Right lobe of liver (tissue), 6 donors: ENCODE data around the gene CAP1. TPM values are rescaled to one million over a fixed set of nuclear protein-coding genes. Genes with fewer than 3 reads are reported as not detected.

Experiments used
- ATAC-seq, 4 donors: fragments of 200-7000 bp; cut with Tn5 transposase; one replicate each; pipeline ENCODE4 v1.9.1; 2020; ENCODE audit warnings: mild to moderate bottlenecking in 4 of 4, moderate library complexity in 4 of 4
- DNase-seq, 3 donors: peaks; one replicate each; pipeline ENCODE4 v3.0.0-alpha.2; 2020
- H3K27ac ChIP-seq, 3 donors: fragments of 200-600 bp; one replicate each; pipeline ENCODE4 v1.8.0; 2022
- H3K27me3 ChIP-seq, 2 donors: fragments of 200-600 bp; one replicate each; pipeline ENCODE4 v1.8.0; 2022
- H3K36me3 ChIP-seq, 4 donors: fragments of 200-600 bp; sonication (generic) in 1 of 4; one replicate each; pipeline versions ENCODE4 v1.5.1 to v1.8.0; 2017 to 2022; ENCODE audit warnings: control low read depth in 1 of 4
- H3K4me1 ChIP-seq, 4 donors: fragments of 200-600 bp; sonication (generic) in 1 of 4; one replicate each; pipeline versions ENCODE4 v1.5.1 to v1.8.0; 2017 to 2022; ENCODE audit warnings: control low read depth in 1 of 4
- H3K4me3 ChIP-seq, 3 donors: fragments of 200-600 bp; one replicate each; pipeline ENCODE4 v1.8.0; 2022
- H3K9me3 ChIP-seq, 4 donors: fragments of 200-600 bp; sonication (generic) in 1 of 4; one replicate each; pipeline versions ENCODE4 v1.5.1 to v1.8.0; 2017 to 2022; ENCODE audit warnings: control low read depth in 1 of 4
- POLR2A ChIP-seq: fragments of 450-650 bp; IDR thresholded peaks from one replicate; pipeline ENCODE4 v1.6.1; 2017; ENCODE audit warnings: antibody characterized with exemption, mild to moderate bottlenecking
- WGBS: methylation state at CpG from one replicate; pipeline ENCODE4 v1.1.6; 2018; ENCODE audit warnings: low coverage, low lambda C conversion rate; ENCODE audit not compliant: insufficient coverage; ENCODE audit errors: missing lambda C conversion rate; 5-methylcytosine and 5-hydroxymethylcytosine counted together
- intact Hi-C, 2 donors: fragments of 100-400 bp; cut with DNase I; formaldehyde crosslinking; loops; one replicate each; pipeline versions ENCODE4 v1.11.2 to v1.14.1; 2022
- total RNA-seq, 6 experiments: library from RNA; depleted of rRNA in 2 of 6; stranded (reverse); fragments of >200 nt in 2 of 6; fragmentation: NEBNext Ultra II Directional in 3 of 6; extraction: Animal tissue kit (Norgen Biotek cat#: 25700) in 3 of 6; gene quantifications; one replicate each; pipeline versions ENCODE4 v1.1.0 to v1.2.4, GENCODE V29; 2016 to 2023
- TF ChIP-seq, protein P1 (sequence below), 4 donors: fragments of 200-600 bp in 3 of 4; fragments of 450-650 bp in 1 of 4; IDR thresholded peaks; one replicate each; pipeline versions ENCODE4 v1.5.1 to v1.8.0; 2016 to 2022; ENCODE audit warnings: antibody characterized with exemption in 4 of 4, mild to moderate bottlenecking in 2 of 4
- donor health status: DM: no; HTN: yes; CAD: no.
- donor health status: DM: no; HTN: no; CAD: no.
- donor health status: DM: no; HTN: no; CAD: no.
- donor health status: DM: no; HTN: yes; CAD: no.
- donor health status: DM: no; HTN: yes; CAD: no.

Gene CAP1
- total RNA-seq, 6 experiments from 2014 or later, result 93.1 to 152 (median 128) TPM

- DNase-seq, result peak; percentile 81 to 87 (median 83)
- H3K9me3 ChIP-seq, result no peaks in the 10 kb centered on the region
- no peaks in the 10 kb centered on the region for H3K27me3 ChIP-seq
- no peaks in the 10 kb centered on the region for H3K4me1 ChIP-seq
- intact Hi-C loops, result no loop called here
- H3K36me3 ChIP-seq, result no peaks in the 10 kb centered on the region
- TF ChIP-seq, protein P1, sequence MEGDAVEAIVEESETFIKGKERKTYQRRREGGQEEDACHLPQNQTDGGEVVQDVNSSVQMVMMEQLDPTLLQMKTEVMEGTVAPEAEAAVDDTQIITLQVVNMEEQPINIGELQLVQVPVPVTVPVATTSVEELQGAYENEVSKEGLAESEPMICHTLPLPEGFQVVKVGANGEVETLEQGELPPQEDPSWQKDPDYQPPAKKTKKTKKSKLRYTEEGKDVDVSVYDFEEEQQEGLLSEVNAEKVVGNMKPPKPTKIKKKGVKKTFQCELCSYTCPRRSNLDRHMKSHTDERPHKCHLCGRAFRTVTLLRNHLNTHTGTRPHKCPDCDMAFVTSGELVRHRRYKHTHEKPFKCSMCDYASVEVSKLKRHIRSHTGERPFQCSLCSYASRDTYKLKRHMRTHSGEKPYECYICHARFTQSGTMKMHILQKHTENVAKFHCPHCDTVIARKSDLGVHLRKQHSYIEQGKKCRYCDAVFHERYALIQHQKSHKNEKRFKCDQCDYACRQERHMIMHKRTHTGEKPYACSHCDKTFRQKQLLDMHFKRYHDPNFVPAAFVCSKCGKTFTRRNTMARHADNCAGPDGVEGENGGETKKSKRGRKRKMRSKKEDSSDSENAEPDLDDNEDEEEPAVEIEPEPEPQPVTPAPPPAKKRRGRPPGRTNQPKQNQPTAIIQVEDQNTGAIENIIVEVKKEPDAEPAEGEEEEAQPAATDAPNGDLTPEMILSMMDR (IDR thresholded peaks at IDR 0.05), result peak in 1 of 4 donors; percentile 18
- peak; percentile 46 for TF ChIP-seq POLR2A
- no peak within 1 kb of the TSS for H3K27ac ChIP-seq
- peak within 1 kb of the TSS; percentile 54 to 70 (median 59) for H3K4me3 ChIP-seq
- 1% methylated on average over 16 of the region's 51 CpGs for WGBS
- ATAC-seq, result peak; percentile 94 to 98 (median 96)
Measured at GRCh38 chr1:40096977-40097782, 56.7 kb downstream of the CAP1 start, which contains the start of gene PPT1. PPT1 (minus strand) TSS chr1:40097252; CDS start chr1:40097238, 14 bp downstream.

DNA sequence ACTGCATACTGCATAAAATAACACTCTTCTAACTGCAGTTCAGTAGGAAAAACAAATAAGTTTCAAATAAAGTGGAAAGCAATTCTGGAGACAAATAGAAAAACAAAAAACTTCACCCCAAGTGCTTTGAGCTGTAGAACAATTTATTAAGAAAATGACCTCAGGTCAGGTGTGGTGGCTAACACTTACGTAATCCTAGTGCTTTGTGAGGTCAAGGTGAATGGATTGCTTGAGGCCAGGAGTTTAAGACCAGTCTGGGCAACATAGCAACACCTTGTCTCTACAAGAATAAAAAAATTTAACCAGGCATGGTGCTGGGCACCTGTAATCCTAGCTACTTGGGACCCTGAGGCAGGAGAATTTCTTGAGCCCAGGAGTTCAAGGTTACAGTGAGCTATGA, 61.5 kb downstream of the CAP1 start:
- WGBS, result 25% methylated on average over 1 of the region's 1 CpG
- TF ChIP-seq, protein P1 (IDR thresholded peaks at IDR 0.05), result no peak
- TF ChIP-seq POLR2A, result no peak
- ATAC-seq, result no peak
- H3K36me3 ChIP-seq, result no peaks in the 10 kb centered on the region
- no peak for DNase-seq
- H3K4me1 ChIP-seq, result no peaks in the 10 kb centered on the region
- no peaks in the 10 kb centered on the region for H3K27me3 ChIP-seq
- H3K4me3 ChIP-seq, result no peak overlapping the region
- H3K27ac ChIP-seq, result no peak overlapping the region
- intact Hi-C loops, result no loop called here
- H3K9me3 ChIP-seq, result no peaks in the 10 kb centered on the region

DNA sequence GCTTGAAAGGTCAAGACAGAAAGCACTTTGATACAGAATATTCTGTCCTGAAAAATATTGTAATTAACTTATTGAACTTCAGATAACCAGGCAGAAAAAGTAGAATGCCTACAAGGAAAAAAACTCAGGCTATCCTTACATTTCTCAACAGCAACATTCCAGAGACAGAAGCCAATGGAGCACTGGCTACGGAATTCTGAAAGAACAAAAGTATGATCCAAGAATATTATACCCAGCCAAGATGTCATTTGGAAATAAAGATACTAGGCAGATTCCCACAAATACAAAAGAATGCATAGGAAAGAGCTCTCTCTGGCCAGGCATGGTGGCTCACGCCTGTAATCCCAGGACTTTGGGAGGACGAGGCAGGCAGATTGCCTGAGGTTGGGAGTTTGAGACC, 62.4 kb downstream of the CAP1 start:
- DNase-seq (no peak), ATAC-seq (no peak)
- intact Hi-C loops, result no loop called here
- Histone ChIP-seq H3K27ac (no peak overlapping the region), H3K27me3 (no peaks in the 10 kb centered on the region), H3K4me1 (no peaks in the 10 kb centered on the region), H3K4me3 (no peak overlapping the region), H3K36me3 (no peaks in the 10 kb centered on the region), H3K9me3 (no peaks in the 10 kb centered on the region)
- WGBS, result 58% methylated on average over 3 of the region's 3 CpGs
- no peak for TF ChIP-seq POLR2A
- TF ChIP-seq, protein P1 (IDR thresholded peaks at IDR 0.05), result no peak

GRCh38 chr1:40105028-40105427, 64.5 kb downstream of the CAP1 start:
- Histone ChIP-seq H3K9me3 (no peaks in the 10 kb centered on the region), H3K4me1 (no peaks in the 10 kb centered on the region), H3K27ac (no peak overlapping the region), H3K36me3 (no peaks in the 10 kb centered on the region), H3K4me3 (no peak overlapping the region), H3K27me3 (no peaks in the 10 kb centered on the region)
- WGBS, result 57% methylated on average over 1 of the region's 1 CpG
- ATAC-seq (no peak), DNase-seq (no peak)
- intact Hi-C loops, result no loop called here
- TF ChIP-seq, protein P1 (IDR thresholded peaks at IDR 0.05), result no peak
- no peak for TF ChIP-seq POLR2A
